HG03159 (cell line): ENCODE results near the gene THADA.

ENCODE experiments used
- ATAC-seq: cut with Tn5 transposase; IDR thresholded peaks from one replicate; pipeline ENCODE4 v1.9.1; 2021; ENCODE audit warnings: mild to moderate bottlenecking, moderate library complexity; ENCODE audit not compliant: unreplicated experiment

The THADA gene

GRCh38 chr2:43217228-43218154, 378.3 kb downstream of the THADA start:
- no peak for ATAC-seq

- no peak for ATAC-seq
Measured at GRCh38 chr2:43216629-43217028, 379.2 kb downstream of the THADA start.

- ATAC-seq = no peak
Measured at GRCh38 chr2:43215673-43216255, 380.1 kb downstream of the THADA start.

GRCh38 chr2:43214253-43214652, 381.6 kb downstream of the THADA start:
- no peak for ATAC-seq

- no peak for ATAC-seq
Measured at GRCh38 chr2:43212931-43213330, 382.9 kb downstream of the THADA start.

GRCh38 chr2:43212216-43212835, 383.5 kb downstream of the THADA start:
- ATAC-seq = no peak

GRCh38 chr2:43210467-43211303, 385.2 kb downstream of the THADA start:
- no peak for ATAC-seq

- ATAC-seq = no peak
Measured at GRCh38 chr2:43210125-43210466, 385.7 kb downstream of the THADA start.

GRCh38 chr2:43209204-43209717, 386.6 kb downstream of the THADA start:
- no peak for ATAC-seq

- ATAC-seq = no peak
Measured at GRCh38 chr2:43207553-43208300, 388.1 kb downstream of the THADA start.

- no peak for ATAC-seq
Measured at GRCh38 chr2:43206602-43207001, 389.2 kb downstream of the THADA start.

- no peak for ATAC-seq
Measured at GRCh38 chr2:43203373-43203772, 392.5 kb downstream of the THADA start.

- ATAC-seq = no peak
Measured at GRCh38 chr2:43202289-43202688, 393.5 kb downstream of the THADA start.

- ATAC-seq = no peak
Measured at GRCh38 chr2:43201497-43201896, 394.3 kb downstream of the THADA start.

GRCh38 chr2:43201016-43201415, 394.8 kb downstream of the THADA start:
- no peak for ATAC-seq

- ATAC-seq = no peak
Measured at GRCh38 chr2:43199492-43200488, 396.0 kb downstream of the THADA start.

- ATAC-seq = no peak
Measured at GRCh38 chr2:43198263-43198662, 397.6 kb downstream of the THADA start.

- no peak for ATAC-seq
Measured at GRCh38 chr2:43197588-43197896, 398.3 kb downstream of the THADA start.
